ENCODE results near the gene SPON2.
A peak's percentile ranks its signal among the peaks of the same experiment; 100 is the strongest.

Gene SPON2

GRCh38 chr4:1213336-1213995, 41.1 kb upstream of the SPON2 start:
- Mint-ChIP-seq H3K36me3 (ENCODE audit: low read depth) (peaks cover 11% of the 10 kb centered on the region), H3K27me3 (ENCODE audit: low read depth, poor library complexity) (no peaks in the 10 kb centered on the region)

GRCh38 chr4:1212546-1213335, 40.4 kb upstream of the SPON2 start:
- H3K27me3 Mint-ChIP-seq (ENCODE audit: low read depth, poor library complexity): no peaks in the 10 kb centered on the region
- H3K4me1 Mint-ChIP-seq: peaks cover 21% of the 10 kb centered on the region
- TF ChIP-seq CTCF (IDR thresholded peaks at IDR 0.05): no peak
- no peak for DNase-seq
- no peak overlapping the region for H3K27ac Mint-ChIP-seq
- peaks cover 4% of the 10 kb centered on the region for H3K36me3 Mint-ChIP-seq (ENCODE audit: low read depth)
- H3K4me3 Mint-ChIP-seq: no peak overlapping the region
- no peaks in the 10 kb centered on the region for H3K9me3 Mint-ChIP-seq

More at GRCh38 chr4:1213336-1213995, 41.1 kb upstream of the SPON2 start:
- DNase-seq: no peak
- Mint-ChIP-seq H3K27ac (no peak overlapping the region), H3K9me3 (no peaks in the 10 kb centered on the region), H3K4me3 (no peak overlapping the region), H3K4me1 (peaks cover 21% of the 10 kb centered on the region)
- TF ChIP-seq CTCF (IDR thresholded peaks at IDR 0.05): no peak

GRCh38 chr4:1211891-1212545, 39.6 kb upstream of the SPON2 start:
- no peak overlapping the region for H3K4me3 Mint-ChIP-seq
- H3K27me3 Mint-ChIP-seq (ENCODE audit: low read depth, poor library complexity): no peaks in the 10 kb centered on the region
- no peaks in the 10 kb centered on the region for H3K9me3 Mint-ChIP-seq
- no peak for TF ChIP-seq CTCF (IDR thresholded peaks at IDR 0.05)
- no peak for DNase-seq
- H3K36me3 Mint-ChIP-seq (ENCODE audit: low read depth): no peaks in the 10 kb centered on the region
- peak overlapping the region; percentile 16 for H3K27ac Mint-ChIP-seq
- peaks cover 18% of the 10 kb centered on the region for H3K4me1 Mint-ChIP-seq

GRCh38 chr4:1211371-1211770, 39.0 kb upstream of the SPON2 start:
- H3K9me3 Mint-ChIP-seq: no peaks in the 10 kb centered on the region

GRCh38 chr4:1210971-1211370, 38.6 kb upstream of the SPON2 start:
- Mint-ChIP-seq H3K4me1 (peaks cover 18% of the 10 kb centered on the region), H3K4me3 (no peak overlapping the region), H3K27me3 (ENCODE audit: low read depth, poor library complexity) (no peaks in the 10 kb centered on the region)

More at GRCh38 chr4:1211371-1211770, 39.0 kb upstream of the SPON2 start:
- Mint-ChIP-seq H3K36me3 (ENCODE audit: low read depth) (no peaks in the 10 kb centered on the region), H3K27ac (no peak overlapping the region), H3K4me1 (peaks cover 18% of the 10 kb centered on the region), H3K27me3 (ENCODE audit: low read depth, poor library complexity) (no peaks in the 10 kb centered on the region), H3K4me3 (no peak overlapping the region)
- DNase-seq: no peak
- TF ChIP-seq CTCF (IDR thresholded peaks at IDR 0.05): no peak

More at GRCh38 chr4:1210971-1211370, 38.6 kb upstream of the SPON2 start:
- Mint-ChIP-seq H3K27ac (no peak overlapping the region), H3K9me3 (no peaks in the 10 kb centered on the region), H3K36me3 (ENCODE audit: low read depth) (no peaks in the 10 kb centered on the region)
- no peak for DNase-seq
- TF ChIP-seq CTCF (IDR thresholded peaks at IDR 0.05): no peak
